Right forelimb (tissue), 1 donor: Measurements from ENCODE around the gene PKP4.

ENCODE experiments used
- DNase-seq: peaks from one replicate; pipeline ENCODE4 v3.0.0-alpha.2; 2018

Gene PKP4

DNA sequence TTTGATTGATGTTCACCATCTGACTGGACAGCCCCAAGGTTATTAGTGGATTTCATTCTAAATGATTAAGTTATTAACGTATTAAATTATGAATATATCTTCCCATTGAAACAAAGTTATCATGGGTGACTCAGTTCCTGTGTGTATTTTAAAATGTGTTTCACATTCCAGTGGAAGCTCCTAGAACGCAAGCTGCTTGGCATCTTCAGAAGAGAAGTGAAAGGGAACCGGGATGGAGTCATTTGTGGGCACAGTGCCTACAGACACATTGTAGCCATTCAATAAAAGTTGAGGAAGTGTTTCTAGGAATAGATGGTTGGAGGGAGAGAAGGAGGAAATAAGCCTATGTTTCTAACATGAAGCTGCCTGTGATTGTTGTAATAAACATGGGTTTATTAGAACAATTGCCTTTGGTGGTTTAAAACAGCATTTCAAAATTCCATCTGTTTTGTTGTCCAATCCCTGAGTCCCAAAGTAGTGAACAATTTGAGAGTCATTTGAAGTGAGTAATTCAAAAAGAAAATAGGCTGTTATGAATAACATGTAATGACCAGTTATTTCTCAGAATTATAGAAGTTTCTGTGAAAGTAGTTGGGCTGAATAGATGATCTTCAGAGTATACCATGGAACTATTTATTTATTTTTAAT lies 143.5 kb downstream of the PKP4 start:
- DNase-seq: no peak

DNA sequence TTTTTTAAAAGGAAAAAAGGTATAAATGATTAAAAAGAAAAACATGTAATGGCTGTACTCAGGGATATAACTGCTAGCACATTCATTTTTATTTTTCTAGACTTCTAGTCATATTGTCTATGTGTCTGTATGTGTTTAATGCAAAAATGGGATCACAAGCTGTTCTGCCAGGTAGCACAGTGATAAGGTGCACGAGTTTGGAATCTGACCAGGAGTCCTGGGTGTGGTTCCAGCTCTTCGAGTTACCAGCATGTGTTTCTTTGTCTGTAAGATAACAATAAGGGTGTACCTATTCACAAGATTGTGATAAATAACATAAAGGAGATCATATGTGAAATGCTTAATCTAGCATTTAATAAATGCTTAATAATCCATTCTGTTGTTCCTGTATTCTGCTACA lies 145.3 kb downstream of the PKP4 start:
- no peak for DNase-seq

DNA sequence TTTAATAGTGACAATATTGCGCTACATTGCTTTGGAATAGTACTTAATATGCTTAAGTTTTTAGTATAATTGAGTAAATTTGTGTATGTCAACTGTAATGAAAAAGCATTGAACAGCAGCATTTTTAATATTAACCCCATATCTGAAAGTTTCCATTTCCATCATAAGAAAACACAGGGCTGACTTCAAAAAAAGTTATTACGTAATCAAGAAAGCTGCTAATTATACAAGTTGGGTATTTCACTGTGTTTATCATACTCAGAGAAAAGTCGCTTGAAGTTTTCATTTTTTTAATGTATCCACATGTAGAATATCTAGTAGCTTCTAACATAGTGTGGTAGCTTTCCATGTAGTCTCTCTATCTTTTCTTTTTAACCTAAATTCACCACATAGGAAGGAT lies 146.5 kb downstream of the PKP4 start:
- DNase-seq: no peak

DNA sequence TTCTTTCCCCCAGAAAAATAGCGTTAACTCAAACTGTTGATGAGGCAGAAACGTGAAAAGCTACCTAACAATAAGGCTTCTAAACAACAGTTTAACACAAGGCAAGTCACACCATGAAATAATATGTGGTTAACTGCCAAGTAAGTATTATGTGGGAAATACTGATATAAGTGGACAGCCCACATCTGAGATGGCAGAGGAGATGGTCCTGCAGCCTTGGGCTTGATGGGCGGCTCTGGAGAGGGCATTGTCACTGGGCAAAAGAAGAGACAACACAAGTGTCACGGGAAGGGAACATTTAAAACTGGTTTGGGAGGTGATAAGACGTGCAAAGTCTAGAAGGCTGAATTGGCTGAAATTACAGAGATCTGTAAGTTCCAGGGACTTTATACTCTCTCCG lies 147.2 kb downstream of the PKP4 start:
- no peak for DNase-seq

DNA sequence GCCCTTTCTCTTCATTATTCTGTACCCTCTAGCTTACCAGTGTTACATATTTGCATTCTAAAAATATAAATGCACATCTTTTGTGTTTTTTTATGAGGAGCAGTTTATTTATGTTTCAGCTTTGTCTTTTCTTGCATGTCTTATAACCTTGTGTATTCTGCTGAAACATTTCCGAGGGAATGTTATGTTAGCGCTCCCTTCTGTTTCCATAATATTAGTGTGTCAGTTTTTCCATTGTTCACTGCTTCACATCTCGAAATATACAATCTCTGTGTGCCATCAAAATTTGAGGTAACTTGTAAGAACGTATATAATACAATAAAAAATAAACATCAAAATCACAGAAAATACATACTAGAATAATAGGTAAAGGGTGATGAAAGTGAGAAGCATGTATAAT lies 153.3 kb downstream of the PKP4 start:
- DNase-seq: no peak

DNA sequence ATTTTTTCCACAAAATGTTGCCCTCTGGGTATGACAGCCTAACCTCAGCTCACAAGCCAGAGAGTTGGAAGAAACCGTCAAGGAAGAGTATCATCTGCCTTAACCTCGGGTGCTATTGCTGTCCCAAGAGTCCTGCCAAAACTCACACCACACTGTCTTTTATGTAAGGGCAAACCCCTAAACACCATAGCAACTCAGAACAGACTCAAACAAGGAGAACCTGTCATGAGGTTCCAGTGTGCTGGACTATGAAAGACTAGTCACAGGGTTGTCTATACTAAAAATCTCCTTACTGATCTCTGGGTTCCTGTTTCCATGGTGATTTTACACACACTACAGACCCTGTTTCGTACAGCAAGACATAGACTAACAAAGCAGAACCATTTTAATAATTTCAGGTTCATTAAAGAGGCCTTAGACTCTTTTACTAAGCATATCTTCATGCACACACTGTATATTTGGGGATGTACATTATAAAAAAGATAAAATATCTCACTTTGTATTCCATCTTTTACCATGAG lies 159.8 kb downstream of the PKP4 start:
- DNase-seq: no peak

DNA sequence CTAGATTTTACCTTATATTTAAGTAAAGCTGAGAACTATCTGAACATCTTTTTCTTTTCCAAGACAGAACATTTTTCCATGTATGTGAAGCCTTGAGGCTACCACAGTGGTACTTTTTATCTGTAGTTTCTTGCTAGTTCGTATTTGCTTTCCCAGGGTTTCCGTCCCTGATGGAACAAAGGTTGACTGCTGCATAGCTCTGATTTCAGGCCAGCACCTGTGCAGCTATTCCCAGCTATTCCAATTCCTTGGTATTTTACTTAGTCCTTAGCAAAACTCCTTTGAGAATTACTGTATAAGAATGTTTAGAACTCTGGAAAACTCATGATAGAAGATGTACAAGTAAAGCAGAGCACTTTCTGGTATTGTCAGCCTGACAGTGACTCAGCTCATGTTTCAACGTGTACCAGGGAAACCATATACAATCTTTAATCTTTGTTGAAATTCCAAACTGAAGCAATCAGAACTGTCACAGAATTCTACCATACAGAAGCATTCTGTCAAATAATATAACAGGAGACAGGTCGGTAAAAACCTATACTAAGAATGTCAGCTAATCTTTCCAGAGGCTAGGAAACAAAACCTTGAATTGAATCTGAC lies 162.2 kb downstream of the PKP4 start:
- DNase-seq: no peak

DNA sequence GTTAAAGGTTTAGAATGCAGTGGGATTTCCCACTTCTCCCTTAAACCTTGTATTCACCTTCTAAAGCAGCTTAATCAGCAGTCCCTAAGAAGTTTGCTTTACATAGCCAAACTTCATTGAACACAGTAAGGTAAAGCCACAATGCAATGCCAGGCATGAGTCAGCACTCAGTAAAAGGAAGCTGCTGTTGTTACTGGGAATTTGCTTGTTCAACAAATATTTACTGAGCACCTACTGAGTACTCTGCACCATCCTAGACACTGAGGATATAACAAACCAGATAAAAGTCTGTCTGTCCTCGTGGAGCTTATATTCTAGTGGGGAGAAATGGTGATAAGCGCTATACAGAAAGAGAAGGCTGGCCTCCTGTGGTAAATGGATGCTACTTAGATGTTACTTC lies 162.7 kb downstream of the PKP4 start:
- no peak for DNase-seq

DNA sequence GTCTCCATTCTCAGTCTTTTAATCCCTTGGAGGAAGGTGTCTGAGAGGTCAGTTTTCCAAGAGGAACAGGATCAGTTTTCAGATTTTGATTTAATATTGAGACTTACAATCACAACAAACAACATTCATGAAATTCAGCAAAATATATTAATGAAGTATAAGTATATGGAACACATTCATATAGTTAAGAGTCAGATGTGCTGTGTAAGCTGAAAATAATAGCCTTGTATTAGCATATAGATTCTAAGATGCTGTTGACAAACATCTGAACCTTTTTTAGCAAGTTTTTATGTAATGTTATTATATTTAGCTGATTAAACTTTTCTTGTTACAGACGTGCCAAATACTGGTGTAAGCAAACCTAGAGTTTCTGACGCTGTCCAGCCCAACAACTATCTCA lies 163.9 kb downstream of the PKP4 start:
- DNase-seq: no peak

DNA sequence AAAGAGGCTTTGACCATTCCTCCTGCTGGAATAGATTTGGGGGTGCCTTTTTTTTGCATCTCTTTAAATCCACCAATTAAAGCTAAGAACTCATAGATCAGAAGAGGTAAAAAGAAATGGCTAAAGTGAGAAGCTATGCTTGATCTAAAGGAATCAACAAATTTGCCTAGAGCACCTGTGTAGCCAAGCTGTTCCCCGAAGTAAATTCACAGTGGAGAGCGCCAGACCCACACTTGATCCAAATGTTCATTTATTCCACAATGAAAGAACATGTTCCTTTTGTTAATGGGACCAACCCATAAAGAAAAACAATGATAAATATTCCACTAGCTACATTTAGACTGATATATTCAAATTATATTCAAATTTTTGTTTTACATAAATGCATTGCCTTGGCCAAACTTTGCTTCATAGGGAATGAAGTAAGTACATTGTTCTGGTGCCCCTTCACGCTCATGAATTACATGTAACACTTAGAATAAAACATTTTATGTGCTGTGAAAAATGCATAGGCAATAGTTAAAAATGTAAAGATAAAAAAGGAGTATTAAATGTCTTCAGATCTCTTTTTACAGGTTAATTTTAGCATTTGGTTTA lies 167.4 kb downstream of the PKP4 start:
- DNase-seq: no peak

DNA sequence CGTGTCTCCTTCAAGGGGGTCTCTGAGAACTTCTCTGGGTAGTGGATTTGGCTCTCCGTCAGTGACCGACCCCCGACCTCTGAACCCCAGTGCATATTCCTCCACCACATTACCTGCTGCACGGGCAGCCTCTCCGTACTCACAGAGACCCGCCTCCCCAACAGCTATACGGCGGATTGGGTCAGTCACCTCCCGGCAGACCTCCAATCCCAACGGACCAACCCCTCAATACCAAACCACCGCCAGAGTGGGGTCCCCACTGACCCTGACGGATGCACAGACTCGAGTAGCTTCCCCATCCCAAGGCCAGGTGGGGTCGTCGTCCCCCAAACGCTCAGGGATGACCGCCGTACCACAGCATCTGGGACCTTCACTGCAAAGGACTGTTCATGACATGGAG lies 168.2 kb downstream of the PKP4 start:
- no peak for DNase-seq

DNA sequence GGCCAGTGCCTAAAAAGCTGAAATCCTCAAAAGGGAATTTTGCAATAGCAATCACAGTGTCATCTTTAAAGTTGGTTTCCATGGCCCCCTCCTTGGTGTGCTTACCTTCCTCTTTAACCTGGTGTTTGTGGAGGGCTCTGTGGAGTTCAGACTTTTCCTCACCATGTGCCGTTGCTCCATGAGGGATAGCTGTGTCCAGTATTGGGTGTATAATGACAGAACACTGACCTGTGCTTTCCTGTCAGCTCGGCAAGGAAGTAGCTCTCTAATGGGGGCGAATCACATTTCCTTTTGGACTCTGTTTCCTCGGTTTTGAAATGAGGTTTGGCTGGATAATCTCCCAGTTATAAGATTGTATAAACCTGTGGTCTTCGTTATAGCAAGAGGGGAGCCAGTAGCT lies 172.4 kb downstream of the PKP4 start:
- no peak for DNase-seq

DNA sequence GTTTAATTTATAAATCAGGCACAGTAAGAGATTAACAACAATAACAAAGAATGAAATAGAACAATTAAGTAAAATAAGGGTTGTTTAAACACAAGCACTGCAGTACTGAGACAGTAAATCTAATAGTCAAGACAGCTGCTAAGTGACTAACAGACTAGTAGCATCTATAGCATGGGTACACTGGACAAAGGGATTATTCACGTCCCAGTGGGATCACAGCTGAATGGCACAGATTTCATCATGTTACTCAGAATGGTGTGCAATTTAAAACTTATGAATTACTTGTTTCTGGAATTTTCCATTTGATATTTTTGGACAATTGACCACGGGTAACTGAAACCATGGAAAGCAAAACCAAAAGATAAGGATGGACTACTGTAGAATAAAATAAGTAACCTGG lies 176.5 kb downstream of the PKP4 start:
- no peak for DNase-seq

DNA sequence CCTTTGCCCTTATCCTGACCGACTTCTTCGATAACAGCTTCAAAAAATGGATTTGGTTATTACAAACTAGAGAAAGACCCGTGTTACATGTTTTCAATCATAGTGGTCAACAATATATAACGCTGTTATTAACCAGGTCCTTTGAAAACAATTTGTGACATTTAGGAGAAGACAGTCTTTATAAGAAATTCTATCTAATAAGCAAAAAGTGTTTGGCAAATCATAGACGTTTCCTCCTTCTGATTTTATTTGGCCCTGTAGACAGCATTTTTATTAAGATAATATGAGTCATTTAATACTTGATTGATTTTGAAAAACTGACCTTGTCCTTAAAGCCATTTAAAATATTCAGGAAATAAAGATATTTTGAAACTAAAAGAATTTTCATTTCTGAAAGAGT lies 177.9 kb downstream of the PKP4 start:
- DNase-seq: no peak

DNA sequence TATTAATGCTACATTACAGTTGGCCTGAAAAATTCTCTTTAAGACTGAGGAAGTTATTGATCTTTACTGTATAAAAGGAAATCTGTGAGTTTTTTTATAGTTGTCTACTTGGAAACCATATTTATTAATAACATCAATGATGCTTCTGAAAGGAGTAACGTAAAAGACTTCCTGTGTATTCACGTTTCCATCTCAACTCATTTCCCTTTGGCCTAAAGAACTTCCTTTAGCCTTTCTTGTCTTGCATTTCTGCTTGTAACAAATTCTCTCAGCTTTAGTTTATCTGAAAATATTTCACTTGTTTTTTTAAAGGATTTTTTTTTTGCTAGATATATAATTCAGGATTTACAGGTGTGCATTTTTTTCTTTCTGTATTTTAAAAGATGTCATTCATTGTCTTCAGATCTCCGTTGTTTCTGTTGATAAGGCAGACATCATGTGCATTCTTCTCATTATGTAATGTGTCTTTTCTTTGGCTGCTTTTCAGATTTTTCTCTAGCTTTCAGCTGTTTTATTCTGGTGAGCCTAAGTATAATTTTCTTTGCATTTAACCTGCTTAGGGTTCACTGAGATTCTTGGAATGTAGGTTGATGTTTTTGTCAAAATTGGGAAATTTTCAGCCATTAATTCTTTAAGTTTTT lies 179.3 kb downstream of the PKP4 start:
- DNase-seq: no peak

DNA sequence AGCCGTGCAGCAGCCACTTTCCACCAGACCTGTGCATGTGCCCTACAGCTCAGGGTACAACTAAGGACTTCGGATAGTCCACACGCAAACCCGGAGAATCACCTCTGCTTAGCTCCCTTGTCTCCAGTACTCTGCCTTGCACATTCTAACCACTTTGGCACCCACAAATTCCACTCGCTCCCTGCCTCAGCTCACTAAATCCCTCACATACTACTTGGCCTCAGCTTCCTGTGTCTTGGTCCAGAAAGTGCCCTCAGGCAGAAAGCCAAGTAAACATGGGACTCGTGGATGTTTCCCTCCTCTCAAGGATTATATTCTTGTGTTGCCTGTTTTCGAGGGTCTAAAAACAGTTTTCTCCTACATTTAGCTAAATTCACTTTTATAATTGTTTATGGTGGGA lies 180.6 kb downstream of the PKP4 start:
- no peak for DNase-seq

DNA sequence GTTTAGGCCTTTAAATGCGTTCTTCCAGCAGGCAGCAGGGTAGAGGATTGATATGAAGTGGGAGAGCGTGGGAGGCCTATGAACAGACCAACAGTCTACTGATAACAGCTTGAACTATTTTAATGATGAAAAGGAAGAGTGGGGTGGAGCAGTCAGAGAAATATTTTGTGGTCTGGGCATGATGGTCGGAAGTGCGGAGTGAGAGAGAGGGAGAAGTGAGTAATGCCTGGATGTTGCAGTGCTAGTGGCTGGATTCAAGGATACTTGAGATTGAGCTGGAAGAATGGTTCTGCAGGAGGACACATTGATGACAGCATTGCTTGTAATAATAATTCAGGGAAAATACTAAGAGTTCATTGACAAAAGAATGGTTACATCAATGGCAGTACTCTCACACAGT lies 187.4 kb downstream of the PKP4 start:
- no peak for DNase-seq

DNA sequence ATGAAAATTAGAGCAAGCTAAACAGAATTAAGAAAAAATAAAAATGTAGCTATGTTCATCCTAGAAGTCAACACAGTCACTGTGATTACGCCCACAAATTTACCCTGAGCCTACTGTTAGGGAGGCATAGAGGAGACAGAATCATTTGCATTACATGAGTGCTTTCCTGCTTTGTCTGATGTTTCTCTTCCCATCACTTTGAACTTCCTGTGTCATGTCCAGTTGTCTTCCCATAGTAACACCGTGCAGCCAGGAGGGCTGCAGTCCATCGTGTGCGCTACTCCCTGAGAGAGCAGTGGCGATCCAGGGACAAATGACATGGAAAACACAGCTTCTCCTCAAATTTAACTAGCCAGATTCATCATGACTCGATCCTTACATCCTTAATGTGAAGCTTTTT lies 188.5 kb downstream of the PKP4 start:
- DNase-seq: no peak

DNA sequence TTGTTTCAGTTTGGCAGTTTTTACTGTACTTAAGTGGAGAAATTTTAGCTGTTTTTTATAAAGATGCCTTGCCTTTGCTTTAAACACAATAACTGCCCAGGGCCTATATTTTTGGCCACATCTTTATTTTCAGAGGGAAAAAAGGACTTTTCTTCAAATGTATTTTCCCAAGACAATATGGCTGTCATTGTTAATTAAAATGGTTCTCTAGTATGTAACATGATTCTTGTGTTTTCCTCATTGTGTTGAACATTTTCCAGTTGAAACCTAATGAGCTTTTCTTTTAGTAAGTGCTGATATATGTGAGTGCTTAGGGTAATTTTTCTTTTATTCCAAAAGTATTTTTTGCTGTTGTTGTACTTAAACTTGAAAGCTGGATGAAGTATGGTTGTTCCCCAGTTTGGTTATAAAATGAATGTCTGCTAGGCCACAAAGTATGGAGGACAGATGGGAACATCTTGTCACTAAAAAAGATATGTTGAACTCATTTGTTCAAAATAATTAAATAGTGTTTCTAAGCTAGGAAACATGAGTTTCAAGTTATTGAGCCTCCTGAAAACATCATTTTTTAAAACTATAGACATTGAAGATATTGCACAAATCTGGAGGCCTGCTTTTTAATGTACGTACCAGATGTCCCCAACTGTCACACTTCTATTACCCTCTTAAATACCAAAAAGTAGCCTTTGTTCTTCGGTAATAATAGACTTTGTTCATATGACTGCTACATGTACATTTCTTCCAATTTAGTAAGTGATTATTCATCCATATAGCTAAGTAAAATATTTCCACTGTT lies 190.9 kb downstream of the PKP4 start:
- DNase-seq: no peak

DNA sequence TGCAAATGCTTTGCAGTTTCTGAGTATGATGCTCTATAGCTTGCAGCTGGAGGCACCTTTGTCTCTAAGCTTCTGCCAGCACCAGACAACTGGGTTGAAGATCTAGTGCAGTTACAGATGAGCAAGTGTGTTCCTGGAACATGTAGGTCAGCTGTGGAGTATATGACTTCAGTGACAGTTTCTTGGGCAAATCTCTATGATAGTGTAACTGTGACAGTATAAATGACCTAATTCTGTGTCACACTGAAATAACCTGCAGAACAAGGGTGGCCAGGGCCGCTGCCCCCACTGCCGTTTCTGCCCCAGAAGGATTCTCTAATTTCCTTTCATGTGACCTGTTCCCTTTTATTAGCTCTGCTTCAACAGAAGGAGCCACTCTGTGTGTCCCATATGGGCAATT lies 193.1 kb downstream of the PKP4 start:
- no peak for DNase-seq

DNA sequence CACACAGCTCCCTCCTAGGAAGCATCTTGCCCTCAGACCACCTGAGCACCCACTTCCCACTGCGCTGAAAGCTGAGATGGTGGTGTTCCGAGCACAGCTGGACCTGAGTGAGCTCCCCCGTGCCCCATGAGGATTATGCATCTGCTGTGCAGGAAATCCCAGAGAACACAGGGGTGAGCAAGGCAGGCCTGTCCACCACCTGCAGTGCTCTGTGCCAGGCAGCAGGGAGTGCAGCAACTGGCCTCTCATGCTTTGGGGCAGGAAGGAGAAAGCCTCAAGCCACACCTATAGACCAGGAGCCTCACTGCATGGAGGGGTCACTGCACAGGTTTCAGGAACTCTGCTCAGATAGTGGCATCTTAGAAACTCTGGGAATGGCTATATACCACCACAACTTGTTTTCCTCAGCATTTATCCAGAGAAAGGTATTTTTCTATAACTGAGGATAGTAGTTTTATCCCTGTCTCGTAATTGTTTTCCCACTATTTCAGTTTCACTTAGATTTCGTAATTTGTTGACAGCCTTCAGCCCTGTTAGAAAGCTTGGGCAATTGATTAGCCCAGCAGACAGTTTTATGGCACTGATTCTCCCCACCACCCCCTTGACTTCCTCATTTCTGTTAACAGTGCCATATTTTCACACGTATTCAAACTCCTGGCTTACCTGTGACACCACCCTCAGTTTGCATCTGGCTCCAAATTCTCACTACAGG lies 194.1 kb downstream of the PKP4 start:
- no peak for DNase-seq

DNA sequence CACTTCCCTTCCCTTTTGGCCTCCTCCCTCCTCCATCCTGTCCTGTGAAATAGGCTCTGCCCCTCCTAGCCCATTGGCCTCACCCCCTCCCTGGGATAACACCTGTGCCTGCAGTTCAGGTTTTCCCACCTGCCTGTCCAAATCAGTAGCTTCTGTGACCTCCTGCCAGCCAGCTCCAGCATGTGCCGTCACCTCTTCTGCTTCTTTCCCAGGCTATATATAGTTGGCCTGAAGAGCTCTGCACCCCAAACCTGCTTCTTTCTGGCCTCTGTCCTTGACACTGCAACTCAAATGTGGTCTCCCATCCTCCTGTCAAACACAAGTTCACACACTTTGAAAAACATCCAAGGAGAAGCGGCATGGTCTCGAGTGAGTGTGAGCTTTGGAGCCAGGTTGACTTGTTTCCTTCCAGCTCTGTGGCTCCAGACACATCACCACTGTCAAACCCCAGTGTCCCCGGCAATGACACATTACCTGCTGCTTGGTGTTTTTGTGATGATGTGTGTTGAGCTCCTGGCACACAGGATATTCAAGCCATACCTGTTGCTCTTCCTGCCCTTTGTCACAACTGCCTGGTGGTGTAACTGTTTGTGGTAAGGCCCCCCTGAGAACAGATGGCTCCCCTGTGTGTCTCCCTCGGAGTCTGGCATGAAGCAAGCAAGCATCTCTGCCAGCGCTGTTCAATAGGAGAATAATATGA lies 194.8 kb downstream of the PKP4 start:
- no peak for DNase-seq
